Measurements from ENCODE around the gene PFKFB3. TPM values are rescaled to one million over a fixed set of nuclear protein-coding genes. Genes with fewer than 3 reads are reported as not detected.

The PFKFB3 gene
- total RNA-seq, 2 donors from 2014 or later = 23.4 to 70.7 TPM

DNA sequence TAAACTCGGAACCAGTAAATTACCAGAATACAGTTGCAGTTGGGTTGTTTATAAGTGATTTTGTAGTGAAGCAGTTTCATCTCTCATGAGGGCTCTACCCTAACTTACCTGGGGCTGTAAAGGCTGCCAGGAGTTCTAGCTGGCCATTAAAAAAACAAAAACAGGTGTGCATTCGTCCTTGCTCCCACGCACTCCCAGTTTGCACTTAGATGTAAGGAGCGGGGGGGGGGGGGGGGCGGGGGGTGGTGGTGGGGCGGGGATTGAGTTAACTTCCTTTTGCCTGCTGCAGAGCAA lies 2.3 kb upstream of the PFKFB3 start:
- Histone ChIP-seq H3K9ac (ENCODE audit: low read depth in 2 of 2, low read length in 2 of 2) (no peak overlapping the region), H3K27ac (no peak overlapping the region), H3K4me1 (peaks cover 11% of the 10 kb centered on the region), H3K36me3 (no peaks in the 10 kb centered on the region), H3K27me3 (no peaks in the 10 kb centered on the region), H3K9me3 (no peaks in the 10 kb centered on the region), H3K4me3 (no peak overlapping the region)
- intact Hi-C loops (cut with DNase I) = loop anchor here (5.0 kb wide), 1 partner anchor 38 kb away; no protein-coding TSS in a partner anchor
- no peak for DNase-seq
- TF ChIP-seq, protein P1, sequence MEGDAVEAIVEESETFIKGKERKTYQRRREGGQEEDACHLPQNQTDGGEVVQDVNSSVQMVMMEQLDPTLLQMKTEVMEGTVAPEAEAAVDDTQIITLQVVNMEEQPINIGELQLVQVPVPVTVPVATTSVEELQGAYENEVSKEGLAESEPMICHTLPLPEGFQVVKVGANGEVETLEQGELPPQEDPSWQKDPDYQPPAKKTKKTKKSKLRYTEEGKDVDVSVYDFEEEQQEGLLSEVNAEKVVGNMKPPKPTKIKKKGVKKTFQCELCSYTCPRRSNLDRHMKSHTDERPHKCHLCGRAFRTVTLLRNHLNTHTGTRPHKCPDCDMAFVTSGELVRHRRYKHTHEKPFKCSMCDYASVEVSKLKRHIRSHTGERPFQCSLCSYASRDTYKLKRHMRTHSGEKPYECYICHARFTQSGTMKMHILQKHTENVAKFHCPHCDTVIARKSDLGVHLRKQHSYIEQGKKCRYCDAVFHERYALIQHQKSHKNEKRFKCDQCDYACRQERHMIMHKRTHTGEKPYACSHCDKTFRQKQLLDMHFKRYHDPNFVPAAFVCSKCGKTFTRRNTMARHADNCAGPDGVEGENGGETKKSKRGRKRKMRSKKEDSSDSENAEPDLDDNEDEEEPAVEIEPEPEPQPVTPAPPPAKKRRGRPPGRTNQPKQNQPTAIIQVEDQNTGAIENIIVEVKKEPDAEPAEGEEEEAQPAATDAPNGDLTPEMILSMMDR (IDR thresholded peaks at IDR 0.05) = no peak

DNA sequence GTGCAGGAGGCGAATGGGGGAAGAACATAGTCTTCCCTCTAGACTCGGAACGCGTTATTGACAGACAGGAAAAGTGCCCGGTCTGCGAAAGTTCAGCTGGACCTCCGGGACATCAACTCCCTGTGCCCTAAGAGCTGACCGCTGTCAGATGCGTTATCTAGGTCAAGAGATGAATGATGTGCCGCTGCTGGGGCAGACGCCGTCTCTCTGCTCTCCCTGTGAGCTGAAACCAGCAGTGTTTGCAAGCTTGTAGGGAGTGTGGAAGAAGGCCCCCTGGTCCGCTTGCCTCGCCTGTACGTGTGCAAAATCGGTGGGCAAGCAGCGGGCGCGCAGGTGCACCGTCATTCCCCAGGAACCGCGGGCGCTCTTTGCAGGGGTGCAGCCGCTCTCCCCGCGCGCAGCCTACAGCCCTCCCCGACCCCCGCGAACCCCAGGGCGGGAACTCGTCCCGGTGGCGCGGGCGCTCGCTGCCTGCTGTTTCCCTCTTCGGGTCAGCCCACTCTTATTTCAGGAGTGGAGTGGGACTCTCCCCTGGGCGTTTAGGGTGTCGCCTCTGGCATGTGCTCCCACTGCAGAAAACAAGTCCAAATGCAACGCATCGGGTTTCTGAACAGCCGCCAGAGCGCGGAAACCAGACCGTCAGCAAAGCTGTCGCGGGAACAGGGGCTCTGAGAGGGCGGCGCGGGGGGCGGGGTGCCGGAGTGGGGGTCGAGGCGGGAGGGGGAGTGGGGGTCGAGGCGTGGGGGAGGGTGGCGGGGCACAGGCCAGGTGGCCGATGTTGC lies 1.8 kb upstream of the PFKFB3 start:
- peak overlapping the region; percentile 75 for H3K4me3 ChIP-seq
- peak; percentile 56 for DNase-seq
- intact Hi-C loops (cut with DNase I) = loop anchor here (5.0 kb wide), 1 partner anchor 39 kb away; no protein-coding TSS in a partner anchor

DNA sequence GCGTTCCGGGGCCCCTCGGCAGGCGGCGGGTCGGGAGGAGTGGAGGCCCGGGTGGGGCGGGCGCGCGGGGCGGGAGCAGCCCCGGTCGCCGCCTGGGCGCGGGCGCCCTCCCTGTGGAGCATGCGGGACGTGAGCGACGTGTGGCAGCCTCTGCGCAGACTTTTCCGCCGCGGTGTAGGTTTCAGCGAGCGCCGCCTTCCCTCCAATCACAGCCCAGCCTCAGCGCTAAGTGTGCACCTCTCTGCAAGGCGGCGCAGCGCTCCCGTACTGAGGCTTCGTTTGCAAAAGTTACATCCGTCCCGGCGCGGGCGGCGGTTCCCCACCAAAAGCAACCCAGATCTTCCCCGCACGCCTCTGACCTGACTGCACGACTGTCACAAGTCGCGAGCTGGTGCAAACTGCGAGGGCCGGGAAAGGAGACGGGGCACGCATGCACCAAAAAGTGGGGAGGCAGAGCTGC lies 1.2 kb upstream of the PFKFB3 start:
- Histone ChIP-seq H3K9ac (ENCODE audit: low read depth in 2 of 2, low read length in 2 of 2) (peak overlapping the region; percentile 47 to 79), H3K4me3 (peak overlapping the region; percentile 75), H3K27me3 (no peaks in the 10 kb centered on the region), H3K27ac (peak overlapping the region; percentile 36), H3K4me1 (peaks cover 11% of the 10 kb centered on the region), H3K36me3 (no peaks in the 10 kb centered on the region), H3K9me3 (no peaks in the 10 kb centered on the region)
- peak; percentile 82 for DNase-seq
- TF ChIP-seq, protein P1 (IDR thresholded peaks at IDR 0.05) = no peak
- intact Hi-C loops (cut with DNase I) = loop anchor here (5.0 kb wide), 1 partner anchor 39 kb away; no protein-coding TSS in a partner anchor

More for the DNA sequence above, 1.8 kb upstream of the PFKFB3 start:
- Histone ChIP-seq H3K27me3 (no peaks in the 10 kb centered on the region), H3K9ac (ENCODE audit: low read depth in 2 of 2, low read length in 2 of 2) (peak overlapping the region; percentile 69 to 71), H3K4me1 (peaks cover 11% of the 10 kb centered on the region), H3K27ac (peak overlapping the region; percentile 57), H3K9me3 (no peaks in the 10 kb centered on the region), H3K36me3 (no peaks in the 10 kb centered on the region)
- TF ChIP-seq, protein P1 (IDR thresholded peaks at IDR 0.05) = no peak

DNA sequence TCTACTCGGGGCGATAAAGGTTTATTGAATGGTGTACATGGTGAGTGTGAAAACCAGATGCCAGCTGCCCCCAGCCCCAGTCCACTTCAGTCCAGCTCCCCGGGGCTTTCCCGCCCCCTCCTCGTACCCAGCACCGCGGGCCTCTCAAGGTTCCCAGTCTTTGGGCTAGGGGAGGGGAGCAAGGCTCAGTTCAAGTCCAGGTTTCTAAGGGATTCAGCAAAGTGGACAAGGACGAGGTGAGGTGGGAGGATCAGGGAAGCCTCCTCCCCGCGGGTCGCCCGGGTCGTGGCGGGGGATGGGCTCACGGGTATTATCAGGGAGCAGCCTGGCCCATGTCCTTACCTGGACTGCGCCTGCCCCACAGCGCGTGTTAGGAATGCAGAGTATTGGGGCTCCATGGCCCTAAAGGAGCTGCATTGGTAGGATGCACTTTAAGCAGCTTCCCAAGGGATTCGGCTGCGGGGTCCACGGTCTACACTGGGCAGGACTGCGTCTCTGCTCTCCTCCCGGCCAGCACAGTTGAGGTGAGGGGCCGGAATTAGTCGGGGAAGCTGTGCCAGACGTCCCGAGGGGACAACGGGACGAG lies 541 bp upstream of the PFKFB3 start:
- Histone ChIP-seq H3K4me3 (peak overlapping the region; percentile 75), H3K27ac (peak overlapping the region; percentile 36), H3K27me3 (no peaks in the 10 kb centered on the region), H3K9ac (ENCODE audit: low read depth in 2 of 2, low read length in 2 of 2) (peak overlapping the region; percentile 72 to 79), H3K36me3 (no peaks in the 10 kb centered on the region), H3K4me1 (peaks cover 11% of the 10 kb centered on the region), H3K9me3 (no peaks in the 10 kb centered on the region)
- peak; percentile 47 for DNase-seq
- intact Hi-C loops (cut with DNase I) = loop anchor here (2.0 to 5.0 kb wide), 3 partner anchors 40 to 199 kb away; no protein-coding TSS in a partner anchor
- TF ChIP-seq, protein P1 (IDR thresholded peaks at IDR 0.05) = no peak

DNA sequence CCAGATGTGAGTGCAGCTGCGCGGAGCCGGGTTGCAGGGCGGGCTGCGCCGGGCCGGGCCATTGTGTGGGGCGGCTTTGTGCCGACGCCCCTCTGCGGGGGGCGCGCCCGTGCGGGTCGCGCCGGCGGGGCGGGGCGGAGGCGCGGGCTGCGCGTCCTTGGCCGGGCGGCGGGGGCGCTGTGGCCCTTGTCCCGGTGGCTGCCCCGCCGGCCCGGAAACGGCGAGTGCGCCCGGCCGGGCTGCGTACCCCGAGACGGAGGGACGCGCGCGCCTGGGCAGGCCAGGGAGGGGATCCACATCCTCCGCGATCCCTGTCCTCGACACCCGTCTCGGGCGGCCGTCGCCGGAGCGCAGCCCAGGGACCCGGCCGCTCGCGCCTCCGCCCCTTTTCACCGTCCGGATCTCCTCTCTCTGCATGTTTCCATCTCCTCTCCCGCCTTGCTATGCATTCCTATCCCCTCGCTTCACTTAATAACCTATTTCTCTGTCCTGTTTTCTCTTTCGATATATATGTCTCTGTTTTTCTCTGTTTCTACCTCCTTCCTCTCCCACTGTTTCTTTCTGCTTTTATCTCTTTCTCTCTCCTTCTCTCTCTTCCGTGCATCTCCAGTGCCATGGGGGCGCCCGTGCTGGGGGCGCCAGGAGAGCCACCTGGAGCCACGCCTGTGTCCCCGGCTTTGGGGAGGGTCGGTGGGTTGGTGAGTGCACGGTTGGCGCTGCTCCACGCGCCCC lies 765 bp downstream of the PFKFB3 start:
- H3K4me3 ChIP-seq = peak overlapping the region; percentile 75
- H3K4me1 ChIP-seq = peaks cover 11% of the 10 kb centered on the region
- intact Hi-C loops (cut with DNase I) = loop anchor here (2.0 to 5.0 kb wide), 3 partner anchors 41 to 197 kb away; no protein-coding TSS in a partner anchor
- peak overlapping the region; percentile 58 to 80 for H3K9ac ChIP-seq (ENCODE audit: low read depth in 2 of 2, low read length in 2 of 2)
- H3K27ac ChIP-seq = peak overlapping the region; percentile 92
- H3K9me3 ChIP-seq = no peaks in the 10 kb centered on the region
- DNase-seq = peak; percentile 58
- no peaks in the 10 kb centered on the region for H3K36me3 ChIP-seq
- TF ChIP-seq, protein P1 (IDR thresholded peaks at IDR 0.05) = no peak
- no peaks in the 10 kb centered on the region for H3K27me3 ChIP-seq
